TTC549 (cell line): ENCODE measurements around the gene ENTHD1.

Experiments used
- FAIRE-seq: peaks from 2 replicates; lab custom pipeline; 2012; peaks lifted over from hg19 to GRCh38; lab: Jason Lieb, UNC

The ENTHD1 gene

DNA sequence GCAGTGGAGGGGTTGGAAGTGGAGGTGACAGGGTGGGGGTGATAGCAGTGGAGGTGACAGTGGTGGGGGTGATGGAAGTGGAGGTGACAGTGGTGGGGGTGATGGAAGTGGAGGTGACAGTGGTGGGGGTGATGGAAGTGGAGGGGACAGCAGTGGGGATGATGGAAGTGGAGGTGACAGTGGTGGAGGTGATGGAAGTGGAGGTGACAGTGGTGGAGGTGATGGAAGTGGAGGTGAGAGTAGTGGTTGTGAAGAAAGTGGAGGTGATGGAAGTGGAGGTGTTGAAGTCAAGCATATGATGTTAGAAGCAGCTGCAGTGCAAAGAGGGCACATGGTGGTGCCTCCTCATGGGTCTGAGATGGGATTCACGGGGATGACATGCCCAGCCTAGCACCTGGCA is 181.5 kb downstream of the ENTHD1 start:
- no peak for FAIRE-seq

DNA sequence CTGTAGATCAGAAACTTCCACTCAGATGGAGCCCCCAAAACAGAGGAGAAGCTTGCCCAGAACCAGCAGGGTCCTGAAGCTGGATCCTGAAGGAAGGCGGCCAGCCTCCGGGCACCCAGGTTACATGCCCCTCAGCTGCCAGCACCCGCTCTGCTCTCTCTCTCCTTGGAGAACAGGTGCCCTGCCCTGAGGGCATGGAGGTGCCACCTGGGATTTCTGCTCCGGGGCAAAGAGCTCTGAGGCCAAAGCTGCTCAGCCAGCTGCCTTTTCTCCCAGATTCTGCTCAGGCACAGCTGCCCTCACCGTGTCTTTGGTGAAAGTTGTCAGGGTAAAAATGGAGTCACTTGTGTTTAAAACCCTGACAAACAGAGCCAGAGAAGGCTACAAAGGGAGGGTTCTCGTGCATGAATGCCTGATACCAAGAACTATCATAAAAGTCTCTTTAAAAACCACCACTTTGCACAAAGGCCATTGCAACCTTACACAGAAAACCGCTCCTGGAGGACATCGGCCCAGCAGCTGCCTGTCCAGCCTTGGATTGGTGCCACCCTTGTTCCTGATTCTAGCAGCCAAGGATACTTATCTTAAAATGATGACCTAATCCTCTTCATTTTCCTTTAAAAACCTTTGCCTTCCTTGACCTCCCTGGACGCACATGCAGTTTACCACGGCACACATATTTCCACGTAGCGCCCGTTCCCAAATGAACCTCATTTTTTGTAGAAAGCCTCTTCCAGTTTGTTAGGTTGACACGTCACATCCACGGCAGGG is 183.0 kb downstream of the ENTHD1 start:
- FAIRE-seq, result no peak

DNA sequence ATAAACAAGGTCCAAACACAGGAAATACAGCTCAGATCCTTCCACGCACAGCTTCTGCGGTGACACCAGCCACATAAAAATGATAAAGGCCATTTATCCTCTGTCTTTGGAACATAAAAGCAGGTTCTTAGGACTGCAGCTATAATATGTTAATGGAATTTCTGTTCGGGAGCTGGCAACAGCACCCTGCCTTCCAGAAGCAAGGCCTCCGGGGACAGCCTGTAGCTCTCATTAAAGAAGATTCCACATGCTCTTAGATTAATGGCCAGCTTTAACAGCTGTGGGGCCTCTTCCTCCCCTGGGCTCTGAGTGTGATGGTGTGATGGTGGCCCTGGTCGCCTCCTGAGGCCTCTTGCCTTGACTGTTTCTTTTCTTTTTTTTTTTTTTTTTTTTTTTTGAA is 185.7 kb downstream of the ENTHD1 start:
- FAIRE-seq, result no peak

DNA sequence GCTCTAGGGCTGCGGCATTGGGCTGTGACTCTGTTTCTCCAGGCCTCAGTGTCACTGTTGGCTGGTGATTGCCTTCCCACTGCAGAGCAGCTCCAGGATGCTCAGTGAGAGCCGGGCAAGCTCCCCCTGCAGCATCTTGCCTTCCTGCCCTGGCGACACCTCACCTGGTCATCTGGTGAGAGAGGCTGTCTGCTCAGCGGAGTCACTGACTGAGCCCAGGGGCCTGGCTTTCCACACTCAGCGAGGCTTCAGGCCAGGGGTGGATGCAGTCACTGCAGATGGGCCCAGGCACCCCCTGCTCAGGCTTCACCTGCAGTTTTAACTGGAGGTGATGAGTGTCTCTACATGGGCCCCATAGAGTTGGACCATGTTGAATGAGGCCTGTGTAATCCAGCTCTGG is 186.2 kb downstream of the ENTHD1 start:
- no peak for FAIRE-seq

DNA sequence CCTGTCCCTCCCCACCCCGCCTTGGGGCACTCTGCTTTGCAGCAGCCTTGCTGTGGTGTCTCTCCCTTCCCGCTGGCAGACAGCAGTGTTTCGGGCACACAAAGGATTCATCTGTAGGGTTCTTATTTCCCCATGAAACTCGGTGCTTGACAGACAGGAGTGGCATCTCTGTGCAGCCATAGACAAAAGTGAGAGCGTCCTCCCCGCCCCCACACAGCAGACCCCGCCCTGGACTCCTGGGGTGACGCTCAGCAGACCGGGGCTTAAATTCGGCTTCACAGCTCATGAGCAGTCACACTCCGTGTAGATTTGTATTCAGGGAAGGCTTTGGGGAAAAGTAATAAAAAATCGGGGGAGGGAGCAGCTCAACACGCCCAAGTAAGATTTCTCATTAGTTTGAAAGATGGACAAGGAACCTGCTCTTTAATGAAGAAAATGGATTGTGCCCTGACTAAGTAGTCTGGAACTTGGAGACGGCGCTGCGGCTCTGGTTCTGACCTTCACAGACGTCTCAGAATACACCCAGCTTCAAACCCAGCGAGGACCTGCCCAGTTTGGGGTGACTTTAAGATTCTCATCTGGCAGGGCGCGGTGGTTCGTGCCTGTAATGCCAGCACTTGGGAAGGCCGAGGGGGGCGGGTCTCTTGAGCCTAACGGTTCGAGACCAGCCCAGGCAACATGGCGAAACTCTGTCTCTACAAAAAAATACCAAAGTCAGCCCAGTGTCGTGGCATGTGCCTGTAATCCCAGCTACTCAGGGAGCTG is 187.0 kb downstream of the ENTHD1 start:
- FAIRE-seq, result no peak

DNA sequence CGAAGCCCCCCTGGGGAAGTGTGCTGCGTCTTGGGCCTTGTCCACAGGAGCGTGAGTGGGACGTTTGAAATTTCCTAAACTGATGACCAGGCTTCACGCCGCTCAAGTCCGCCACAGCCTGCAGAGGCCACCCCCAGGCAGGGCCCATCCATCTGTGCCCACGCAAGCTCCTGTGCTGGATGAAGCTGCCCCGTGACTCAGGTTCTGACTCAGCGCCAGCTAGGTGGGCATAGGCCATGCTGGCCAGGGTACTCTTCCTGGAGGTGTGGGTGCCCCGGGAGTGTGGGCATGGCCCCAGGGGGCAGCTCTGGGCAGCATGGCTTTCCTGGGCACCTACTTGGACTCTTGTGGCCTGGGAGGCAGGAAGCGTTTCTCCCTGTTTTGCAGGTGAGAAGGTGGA is 188.2 kb downstream of the ENTHD1 start:
- no peak for FAIRE-seq

DNA sequence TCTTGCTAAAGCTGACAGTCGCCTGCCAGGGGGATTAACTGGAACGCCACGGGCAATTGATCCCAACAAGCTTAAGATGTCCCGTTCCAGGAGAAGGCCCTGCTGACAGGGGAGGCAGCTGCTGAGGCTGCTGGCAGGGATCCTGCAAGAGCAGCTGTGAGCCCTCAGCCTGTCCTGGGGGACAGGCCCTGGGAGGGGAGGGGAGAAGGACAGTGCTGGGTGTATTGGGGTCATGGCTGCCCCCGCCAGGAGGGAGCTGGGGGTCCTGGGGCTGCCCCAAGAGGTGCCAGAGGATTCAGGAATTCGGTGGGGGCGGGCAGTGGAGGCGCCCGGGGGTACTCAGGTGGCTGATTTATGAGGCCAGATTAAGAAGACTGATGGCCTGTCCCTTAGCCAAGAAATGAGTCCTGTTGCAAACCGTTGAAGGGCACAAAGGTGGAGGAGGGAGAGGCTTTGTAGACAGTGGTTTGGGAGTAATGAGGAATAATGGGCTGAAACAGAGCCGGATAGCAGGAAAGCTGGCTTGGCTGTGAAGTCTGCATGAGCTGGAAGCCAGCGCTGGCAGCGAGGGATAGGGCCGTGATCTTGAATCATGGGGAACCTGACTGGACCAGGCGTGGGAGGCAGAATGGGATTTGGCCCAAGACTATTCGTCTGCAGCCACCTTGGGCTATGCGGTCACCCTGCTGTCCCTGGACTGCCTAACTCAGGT is 189.5 kb downstream of the ENTHD1 start:
- no peak for FAIRE-seq

DNA sequence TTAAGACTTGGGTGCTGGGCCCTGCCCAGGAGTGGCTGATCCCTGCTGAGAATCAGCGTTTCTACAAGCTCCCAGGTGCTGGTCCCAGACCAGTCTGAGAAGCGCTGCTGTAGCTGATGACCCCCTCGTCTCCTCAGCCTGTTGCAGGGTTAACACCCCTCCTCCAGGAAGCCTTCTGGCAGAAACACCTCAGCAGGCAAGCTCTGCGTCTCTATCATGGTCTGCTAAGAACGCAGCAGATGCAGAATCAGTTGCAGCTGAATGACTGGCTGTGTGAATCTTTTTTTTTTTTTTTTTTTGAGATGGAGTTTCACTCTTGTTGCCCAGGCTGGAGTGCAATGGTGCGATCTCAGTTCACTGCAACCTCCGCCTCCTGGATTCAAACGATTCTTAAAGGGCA is 190.5 kb downstream of the ENTHD1 start:
- no peak for FAIRE-seq

DNA sequence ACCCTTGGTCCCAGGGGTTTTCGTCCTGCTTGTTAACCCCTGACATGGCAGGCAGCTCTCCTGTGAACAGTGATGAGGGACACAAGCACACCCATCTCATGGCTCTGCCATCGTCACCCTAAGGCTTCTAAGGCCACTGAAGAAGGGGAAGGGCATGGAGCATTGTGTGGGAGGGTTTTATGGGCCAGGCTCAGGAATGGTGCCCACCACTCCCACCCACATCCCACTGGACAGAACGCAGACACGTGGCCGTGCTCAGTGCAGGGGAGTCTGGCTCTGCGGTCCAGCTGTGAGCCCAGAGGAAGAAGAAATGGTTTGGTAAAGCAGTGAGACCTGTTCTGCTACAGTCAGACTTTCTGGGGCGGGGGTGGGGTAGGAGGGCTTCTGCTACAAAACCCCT is 193.0 kb downstream of the ENTHD1 start:
- FAIRE-seq, result no peak

DNA sequence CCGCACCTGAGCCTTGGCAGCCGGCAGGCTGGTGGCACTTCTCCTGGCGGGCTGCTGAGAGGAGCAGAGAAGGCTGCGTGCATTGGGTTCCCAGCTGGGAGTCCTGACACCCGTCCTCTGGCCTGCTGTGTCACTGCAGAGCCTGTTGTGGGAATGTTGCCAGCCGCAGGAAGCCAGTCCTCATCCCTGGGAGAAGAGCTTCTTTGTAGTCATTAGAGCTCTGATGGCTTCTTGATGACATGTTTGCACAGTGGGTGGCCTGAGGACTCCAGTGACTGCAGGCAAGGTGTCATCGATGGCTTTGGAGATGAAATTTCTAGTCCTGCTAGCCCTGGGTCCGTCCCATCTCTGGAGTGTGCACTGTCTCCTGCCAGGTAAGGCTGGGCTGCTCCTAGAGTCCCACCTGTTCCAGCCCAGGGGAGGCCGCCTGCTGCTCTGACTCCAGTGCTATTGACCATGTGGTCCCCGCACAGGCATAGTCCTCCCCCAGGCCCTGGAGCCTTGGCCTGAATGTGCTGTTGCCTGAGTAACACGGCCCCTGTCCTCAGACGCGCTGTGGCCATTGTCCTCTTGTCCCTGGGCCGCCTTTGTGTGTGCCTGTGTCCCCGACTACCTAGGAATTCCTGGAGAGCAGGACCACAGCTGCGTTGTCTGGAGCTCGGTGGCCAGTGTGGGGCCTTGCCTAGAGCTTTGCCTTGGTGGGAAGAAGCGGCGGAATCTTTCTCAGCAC is 193.8 kb downstream of the ENTHD1 start:
- FAIRE-seq, result no peak

DNA sequence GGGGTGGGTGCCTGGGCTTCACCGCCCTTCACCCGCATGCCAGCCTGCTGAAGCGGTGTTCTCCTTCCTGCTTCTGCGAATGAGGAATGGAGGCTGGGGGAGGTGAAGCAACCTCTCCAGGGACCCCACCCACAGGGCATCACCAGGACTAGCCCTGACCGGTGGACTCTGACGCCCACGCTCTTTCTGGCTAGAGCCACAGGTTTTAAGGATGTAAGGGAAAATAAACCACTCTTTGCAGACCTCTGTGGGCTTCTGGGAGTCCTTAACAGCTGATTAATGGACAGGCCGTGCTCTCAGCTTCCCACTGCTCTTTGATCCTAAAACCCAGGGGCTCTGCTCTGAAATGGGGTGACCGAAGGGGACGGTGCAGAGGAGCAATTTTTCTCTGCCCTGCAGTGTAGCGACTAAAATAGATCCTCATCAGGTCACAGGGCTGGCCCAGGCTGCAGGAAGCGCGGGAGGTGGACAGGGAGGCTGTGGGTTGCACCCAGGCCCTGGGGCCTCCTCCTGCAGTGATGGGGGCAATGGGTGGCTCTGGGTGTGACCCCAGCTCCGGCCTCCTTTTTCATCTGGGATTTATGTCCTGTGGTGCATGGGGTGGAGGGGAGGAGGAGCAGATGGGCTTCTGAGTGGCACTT is 195.7 kb downstream of the ENTHD1 start:
- FAIRE-seq, result no peak

DNA sequence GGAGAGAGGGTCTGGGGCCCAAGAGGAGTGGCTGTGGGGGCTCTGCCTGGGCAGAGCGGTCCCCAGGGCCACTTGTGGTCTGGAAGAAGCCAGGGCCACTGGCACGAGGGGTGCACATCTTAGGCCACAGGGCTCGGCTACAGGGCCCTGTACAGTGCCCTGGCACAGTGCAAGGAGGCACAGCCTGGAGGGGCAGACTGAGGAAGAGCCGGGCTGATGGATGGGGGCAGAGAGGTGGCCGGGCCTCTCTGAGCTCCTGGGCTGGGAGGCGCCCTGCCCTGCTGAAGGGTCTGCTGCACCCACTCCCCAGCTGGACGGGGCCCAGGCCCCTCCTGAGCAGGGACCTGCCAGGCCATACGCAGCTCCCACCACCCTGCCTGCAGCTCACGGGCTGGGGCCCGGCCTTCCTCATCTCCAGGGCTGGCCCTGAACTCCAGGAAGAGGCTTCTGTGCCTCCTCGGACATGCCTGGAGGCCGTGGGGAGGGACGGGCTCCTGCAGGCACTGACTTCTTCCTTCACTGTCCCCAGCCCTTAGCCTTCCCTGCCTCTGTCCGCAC is 199.5 kb downstream of the ENTHD1 start:
- no peak for FAIRE-seq
